WI38 (cell line): Measurements from ENCODE around the gene LYRM1.

Experiments used
- H3K4me3 ChIP-seq: 2 replicates; pipeline ENCODE4 v1.5.1; 2011; ENCODE audit warnings: low read depth, mild to moderate bottlenecking, control low read depth, low read length
- TF ChIP-seq, protein P1 (sequence below): IDR thresholded peaks from 2 replicates; pipeline ENCODE4 v1.5.1; 2012; ENCODE audit warnings: low read depth, mild to moderate bottlenecking, control low read depth, low read length

LYRM1 gene

GRCh38 chr16:20903116-20903898, 2.7 kb downstream of the LYRM1 start:
- H3K4me3 ChIP-seq, result no peak overlapping the region
- TF ChIP-seq, protein P1, sequence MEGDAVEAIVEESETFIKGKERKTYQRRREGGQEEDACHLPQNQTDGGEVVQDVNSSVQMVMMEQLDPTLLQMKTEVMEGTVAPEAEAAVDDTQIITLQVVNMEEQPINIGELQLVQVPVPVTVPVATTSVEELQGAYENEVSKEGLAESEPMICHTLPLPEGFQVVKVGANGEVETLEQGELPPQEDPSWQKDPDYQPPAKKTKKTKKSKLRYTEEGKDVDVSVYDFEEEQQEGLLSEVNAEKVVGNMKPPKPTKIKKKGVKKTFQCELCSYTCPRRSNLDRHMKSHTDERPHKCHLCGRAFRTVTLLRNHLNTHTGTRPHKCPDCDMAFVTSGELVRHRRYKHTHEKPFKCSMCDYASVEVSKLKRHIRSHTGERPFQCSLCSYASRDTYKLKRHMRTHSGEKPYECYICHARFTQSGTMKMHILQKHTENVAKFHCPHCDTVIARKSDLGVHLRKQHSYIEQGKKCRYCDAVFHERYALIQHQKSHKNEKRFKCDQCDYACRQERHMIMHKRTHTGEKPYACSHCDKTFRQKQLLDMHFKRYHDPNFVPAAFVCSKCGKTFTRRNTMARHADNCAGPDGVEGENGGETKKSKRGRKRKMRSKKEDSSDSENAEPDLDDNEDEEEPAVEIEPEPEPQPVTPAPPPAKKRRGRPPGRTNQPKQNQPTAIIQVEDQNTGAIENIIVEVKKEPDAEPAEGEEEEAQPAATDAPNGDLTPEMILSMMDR, result no peak

DNA sequence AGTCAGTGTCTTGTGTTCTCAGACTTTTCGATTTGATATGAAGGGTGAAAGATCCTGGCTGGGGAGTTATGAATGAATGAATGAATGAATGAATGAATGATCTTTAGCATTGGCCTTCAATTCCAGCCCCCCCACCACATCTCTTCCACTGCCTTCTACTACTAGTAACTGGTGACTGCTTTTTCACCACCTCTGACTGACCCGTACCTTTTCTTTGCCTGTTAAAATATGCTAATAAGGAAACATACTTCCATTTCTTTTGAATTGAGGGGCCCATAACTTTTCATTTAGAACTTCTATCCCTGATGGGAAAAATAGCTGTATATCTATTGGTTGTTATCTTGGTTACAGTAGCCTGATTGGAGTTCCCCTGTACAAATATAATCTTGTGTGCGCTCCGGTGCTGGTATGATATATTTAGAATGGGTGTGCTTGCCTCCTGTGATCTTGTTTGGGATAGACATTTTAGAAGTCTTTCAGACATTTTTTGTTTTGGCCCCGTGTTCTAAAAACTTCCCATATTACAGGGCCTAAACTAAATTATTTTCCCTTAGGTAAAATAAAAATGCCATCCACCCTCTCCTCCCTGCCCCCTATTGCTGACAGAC, 3.4 kb downstream of the LYRM1 start:
- no peak overlapping the region for H3K4me3 ChIP-seq
- TF ChIP-seq, protein P1, result no peak

GRCh38 chr16:20904507-20905081, 4.0 kb downstream of the LYRM1 start:
- TF ChIP-seq, protein P1, result no peak

DNA sequence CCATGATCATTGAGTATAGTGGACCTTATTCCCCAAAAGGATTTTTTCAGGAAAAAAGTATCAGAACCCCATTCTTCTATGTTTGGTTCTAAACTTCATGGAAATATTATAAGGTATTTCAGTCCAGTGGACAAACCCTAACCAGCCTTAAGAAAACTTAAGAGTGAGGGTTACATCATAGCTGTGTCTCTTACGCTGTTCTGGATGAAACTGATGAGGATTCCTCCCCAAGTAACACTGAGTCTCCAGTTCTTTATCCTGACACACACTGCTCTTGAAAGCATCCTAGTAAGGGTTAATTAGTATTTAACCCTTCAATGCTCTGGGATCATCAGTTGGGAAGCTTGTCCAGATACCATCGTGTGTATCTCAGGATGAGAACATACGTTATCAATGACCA, 5.0 kb downstream of the LYRM1 start:
- TF ChIP-seq, protein P1, result no peak
- H3K4me3 ChIP-seq, result no peak overlapping the region; the same call in 1 of the 2 replicates

More at GRCh38 chr16:20904507-20905081, 4.0 kb downstream of the LYRM1 start:
- H3K4me3 ChIP-seq, result no peak overlapping the region

DNA sequence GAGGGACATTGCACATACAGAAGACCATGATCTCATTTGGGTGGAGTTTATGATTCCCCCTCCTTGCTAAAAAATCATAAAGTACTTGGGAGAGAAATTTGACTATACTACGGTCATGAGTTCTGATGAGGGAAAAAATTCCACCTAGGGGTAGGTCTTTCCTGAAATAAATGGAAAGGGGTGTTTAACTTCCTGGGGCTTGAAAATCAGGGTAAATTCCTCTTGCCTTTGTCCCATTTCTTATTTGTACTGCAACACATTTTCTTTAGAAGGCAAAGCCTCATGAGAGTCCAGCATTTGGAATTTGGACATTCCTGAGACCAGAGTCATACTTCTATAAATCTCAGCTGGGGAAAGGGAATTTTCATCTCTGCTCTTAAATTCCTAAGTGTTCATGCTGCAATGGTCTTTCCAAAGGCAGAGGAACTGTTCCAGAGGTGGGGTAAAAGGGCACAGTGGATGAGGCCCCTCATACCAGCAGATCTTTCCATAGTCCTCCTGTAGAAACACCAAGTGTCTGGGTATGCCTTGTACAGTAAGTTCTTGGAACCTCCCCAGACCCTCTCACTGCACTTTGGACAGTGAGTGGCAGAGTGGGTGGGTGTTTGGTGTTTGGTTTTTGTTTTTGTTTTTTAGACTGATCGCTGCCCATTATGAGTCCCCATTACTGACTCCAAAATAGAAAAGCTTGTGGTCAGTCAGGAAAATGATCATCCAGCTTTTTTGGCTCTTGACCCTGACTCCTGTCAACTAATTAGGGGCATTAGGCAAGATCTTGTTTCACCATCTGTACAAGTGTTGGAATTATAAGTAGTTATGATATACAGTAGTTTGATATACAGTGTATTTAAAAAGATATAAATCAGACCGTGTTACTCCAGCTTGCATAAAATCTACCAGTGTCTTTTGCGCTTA, 6.0 kb downstream of the LYRM1 start:
- TF ChIP-seq, protein P1, result no peak
- H3K4me3 ChIP-seq, result peak overlapping the region; percentile 7; the same call in 1 of the 2 replicates

- TF ChIP-seq, protein P1, result no peak
- no peak overlapping the region for H3K4me3 ChIP-seq
Measured at GRCh38 chr16:20910781-20911321, 10.3 kb downstream of the LYRM1 start.
